Stimulated activated naive CD4-positive, alpha-beta T cell treated with Interleukin-2 at 50 U/mL for 16 hours (primary cell): ENCODE results near the gene SEPSECS.
"Not testable (repeated sequence)": the region's sequence is repeated elsewhere in the genome, so short reads cannot be mapped to it uniquely, and the experiment has no call there.

Experiments
- DNase-seq: peaks from one replicate; lab custom pipeline; 2025; lab: John Stamatoyannopoulos, UW

SEPSECS gene

GRCh38 chr4:25109511-25109910, 50.7 kb downstream of the SEPSECS start:
- no peak for DNase-seq

- DNase-seq = no peak
These were observed 51.7 kb downstream of the SEPSECS start for GRCh38 chr4:25108556-25108955.

GRCh38 chr4:25107827-25108516, 52.3 kb downstream of the SEPSECS start:
- no peak for DNase-seq

GRCh38 chr4:25106363-25107151, 53.7 kb downstream of the SEPSECS start:
- DNase-seq = no peak

GRCh38 chr4:25104591-25104990, 55.7 kb downstream of the SEPSECS start:
- DNase-seq = no peak

- no peak for DNase-seq
These were observed 56.8 kb downstream of the SEPSECS start for GRCh38 chr4:25103418-25103817.

GRCh38 chr4:25101836-25102235, 58.4 kb downstream of the SEPSECS start:
- no peak for DNase-seq

- DNase-seq = no peak
These were observed 59.5 kb downstream of the SEPSECS start for GRCh38 chr4:25100710-25101109.

- DNase-seq = no peak
These were observed 60.2 kb downstream of the SEPSECS start for GRCh38 chr4:25100021-25100555.

GRCh38 chr4:25098964-25099891, 61.0 kb downstream of the SEPSECS start:
- DNase-seq = no peak

GRCh38 chr4:25096981-25097443, 63.2 kb downstream of the SEPSECS start:
- no peak for DNase-seq

GRCh38 chr4:25096251-25096980, 63.8 kb downstream of the SEPSECS start:
- DNase-seq = no peak

GRCh38 chr4:25095837-25096236, 64.4 kb downstream of the SEPSECS start:
- no peak for DNase-seq

- no peak for DNase-seq
These were observed 68.1 kb downstream of the SEPSECS start for GRCh38 chr4:25092139-25092538.

- DNase-seq = no peak
These were observed 69.7 kb downstream of the SEPSECS start for GRCh38 chr4:25090516-25090915.

- no peak for DNase-seq
These were observed 71.0 kb downstream of the SEPSECS start for GRCh38 chr4:25089051-25089763.

- DNase-seq = no peak
These were observed 71.9 kb downstream of the SEPSECS start for GRCh38 chr4:25088093-25088952.

GRCh38 chr4:25085671-25086070, 74.6 kb downstream of the SEPSECS start:
- no peak for DNase-seq

- not testable (repeated sequence) for DNase-seq
These were observed 76.8 kb downstream of the SEPSECS start for GRCh38 chr4:25083441-25083840.
